ENCODE data around the gene LSP1. TPM values are rescaled to one million over a fixed set of nuclear protein-coding genes. Genes with fewer than 3 reads are reported as not detected.
"Not testable (repeated sequence)": the region's sequence is repeated elsewhere in the genome, so short reads cannot be mapped to it uniquely, and the experiment has no call there.

Gene LSP1
- polyA plus RNA-seq, 1 donor = 54.4 TPM

DNA sequence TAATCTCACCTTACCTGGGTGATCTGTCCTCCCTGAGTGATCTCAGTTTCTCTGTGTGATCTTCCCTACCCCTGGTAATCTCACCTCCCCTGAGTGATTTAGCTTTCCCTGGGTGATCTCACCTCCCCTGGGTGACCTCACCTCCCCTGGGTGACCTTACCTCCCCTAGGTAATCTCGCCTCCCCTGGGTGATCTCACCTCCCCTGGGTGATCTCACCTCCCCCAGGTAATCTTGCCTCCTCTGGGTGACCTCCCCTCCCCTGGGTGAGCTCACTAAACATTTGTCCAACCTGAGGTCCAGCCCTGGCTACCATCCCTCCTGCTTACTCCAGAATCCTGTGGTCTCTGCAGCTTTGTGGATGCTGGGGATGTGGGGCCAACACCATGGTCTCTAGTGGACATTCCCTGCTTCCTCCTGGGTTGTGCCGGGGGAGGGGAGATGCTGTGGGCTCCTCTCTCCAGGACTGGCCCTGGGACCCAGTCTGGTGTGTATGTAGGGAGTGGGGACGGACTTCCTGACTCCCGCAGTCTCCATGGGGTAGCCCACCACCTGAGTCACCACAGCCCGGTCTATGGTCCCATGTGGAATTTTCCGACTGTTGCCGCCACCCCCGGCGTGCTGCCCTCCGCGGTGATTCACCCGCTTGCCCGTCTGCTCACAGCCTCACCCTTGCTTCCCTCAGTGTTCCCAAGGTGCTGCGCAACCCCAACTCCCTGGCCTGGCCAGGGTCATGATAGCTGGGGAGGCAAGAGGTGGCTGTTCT is 9.9 kb downstream of the LSP1 start:
- DNase-seq (ENCODE audit: low read depth) = no peak

DNA sequence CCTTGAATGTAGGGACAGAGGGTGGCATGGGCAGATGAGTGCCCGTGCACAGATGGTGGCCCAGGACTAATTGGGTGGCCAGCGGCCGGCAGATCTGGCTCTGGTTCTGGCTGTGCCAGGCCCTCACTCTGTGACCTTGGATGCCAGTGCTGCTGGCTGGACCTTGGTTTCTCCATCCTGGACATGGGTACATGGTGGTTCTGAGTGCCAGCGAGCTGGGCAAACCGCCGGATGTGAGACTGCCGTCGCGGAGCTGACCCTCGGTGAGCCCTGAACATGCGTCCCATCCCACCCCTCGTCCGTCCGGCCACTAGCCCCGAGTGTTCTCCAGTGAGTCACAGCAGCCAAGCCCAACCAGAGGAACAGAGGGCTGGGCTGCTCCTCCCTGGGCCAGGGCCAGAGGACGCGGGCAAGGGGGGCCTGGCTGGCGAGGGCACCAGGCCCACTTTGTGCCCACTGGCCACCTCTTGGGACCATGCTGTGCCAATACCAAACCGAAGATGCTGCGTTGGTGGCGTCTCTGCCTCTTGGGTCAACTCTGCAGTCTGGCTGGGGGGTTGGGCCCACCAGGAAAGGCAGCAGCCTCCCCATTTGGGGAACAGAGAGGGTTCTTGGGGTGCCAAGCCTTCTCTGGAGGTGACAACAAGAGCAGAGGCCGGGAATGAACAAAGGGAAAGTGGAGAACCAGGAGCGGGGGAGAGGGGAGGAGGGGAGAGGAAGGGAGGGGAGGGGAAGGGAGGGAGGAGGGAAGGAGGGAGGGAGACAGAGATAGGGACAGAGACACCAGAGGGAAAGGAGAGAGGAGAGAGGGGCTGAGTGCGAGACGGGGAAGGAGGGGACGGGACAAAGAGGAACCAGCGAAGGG is 10.7 kb downstream of the LSP1 start:
- no peak for DNase-seq (ENCODE audit: low read depth)

DNA sequence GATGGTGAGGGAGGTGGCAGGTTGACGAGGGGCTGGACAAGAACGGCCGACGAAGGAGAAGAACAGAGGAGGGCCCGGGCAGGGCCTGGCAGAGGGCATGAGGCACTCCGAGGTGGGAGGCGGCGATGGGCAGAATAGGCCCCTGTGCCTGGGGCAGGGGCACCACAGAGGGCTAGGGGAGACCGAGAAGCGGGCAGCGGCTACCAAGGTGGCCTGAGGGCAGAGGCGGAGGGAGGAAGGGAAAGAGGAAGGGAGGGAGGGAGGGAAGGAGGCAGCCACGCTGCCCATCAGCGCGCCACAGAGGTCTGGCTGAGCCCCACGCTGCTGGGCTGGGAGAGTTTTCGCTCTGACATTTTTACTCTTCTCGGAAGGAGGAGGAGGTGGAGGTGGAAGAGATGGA is 11.3 kb downstream of the LSP1 start:
- DNase-seq (ENCODE audit: low read depth) = no peak

DNA sequence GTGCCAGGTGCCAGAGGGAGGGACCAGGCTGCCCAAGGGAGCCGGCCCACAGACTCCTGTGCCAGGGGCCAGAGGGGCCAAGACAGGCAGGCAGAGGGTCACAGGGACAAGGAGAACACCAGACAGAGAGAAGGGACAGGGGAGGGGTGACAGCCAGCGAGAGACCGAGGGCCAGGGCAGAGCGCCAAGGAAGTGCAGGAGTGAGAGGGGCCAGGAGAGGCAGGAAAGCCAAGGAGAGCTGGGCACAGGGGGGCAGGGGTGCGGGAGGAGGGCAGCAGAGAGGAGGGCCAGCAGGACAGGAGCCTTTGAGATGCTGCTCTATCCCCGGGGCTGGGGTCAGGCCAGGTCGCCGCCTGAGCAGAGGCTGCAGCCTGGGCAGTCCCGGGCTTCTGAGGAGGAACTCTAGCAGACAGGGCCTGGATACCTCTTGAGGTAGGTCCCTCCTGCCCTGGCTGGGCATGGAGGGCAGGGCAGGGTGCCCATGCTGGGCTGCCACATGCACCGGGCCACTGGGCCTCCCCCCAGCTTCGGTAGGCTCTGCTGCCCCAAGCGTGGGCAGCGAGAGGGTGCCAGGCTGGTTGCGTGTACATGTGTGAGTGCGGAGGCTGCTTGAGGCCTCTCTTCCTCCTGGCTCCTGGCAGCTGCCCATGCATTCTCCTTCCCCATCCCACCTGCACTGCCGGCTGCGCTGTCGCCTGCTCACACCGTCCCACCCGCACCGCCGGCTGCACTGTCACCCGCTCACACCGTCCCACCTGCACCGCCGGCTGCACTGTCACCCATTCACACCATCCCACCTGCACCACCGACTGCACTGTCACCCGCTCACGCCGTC is 12.2 kb downstream of the LSP1 start:
- no peak for DNase-seq (ENCODE audit: low read depth)

DNA sequence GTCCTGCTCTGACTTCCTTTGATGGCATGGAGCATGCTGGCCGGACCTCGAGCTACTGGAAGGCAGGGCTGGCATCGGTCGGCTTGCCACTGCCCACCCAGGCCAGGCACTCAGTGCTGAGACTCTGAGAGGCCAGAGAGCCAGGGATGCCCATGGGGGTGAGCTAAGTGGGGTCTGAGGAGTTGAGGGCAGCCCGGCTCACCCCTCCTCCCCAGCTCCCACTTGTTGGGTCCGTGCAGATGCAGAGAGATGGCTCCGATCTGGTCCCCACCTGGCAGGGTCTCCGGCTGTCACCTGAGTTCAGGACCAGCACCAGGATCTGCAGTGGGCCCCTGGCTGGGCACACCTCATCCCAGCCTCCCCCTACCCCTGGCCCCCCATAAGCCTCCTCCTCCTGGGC is 13.3 kb downstream of the LSP1 start:
- DNase-seq (ENCODE audit: low read depth) = no peak

DNA sequence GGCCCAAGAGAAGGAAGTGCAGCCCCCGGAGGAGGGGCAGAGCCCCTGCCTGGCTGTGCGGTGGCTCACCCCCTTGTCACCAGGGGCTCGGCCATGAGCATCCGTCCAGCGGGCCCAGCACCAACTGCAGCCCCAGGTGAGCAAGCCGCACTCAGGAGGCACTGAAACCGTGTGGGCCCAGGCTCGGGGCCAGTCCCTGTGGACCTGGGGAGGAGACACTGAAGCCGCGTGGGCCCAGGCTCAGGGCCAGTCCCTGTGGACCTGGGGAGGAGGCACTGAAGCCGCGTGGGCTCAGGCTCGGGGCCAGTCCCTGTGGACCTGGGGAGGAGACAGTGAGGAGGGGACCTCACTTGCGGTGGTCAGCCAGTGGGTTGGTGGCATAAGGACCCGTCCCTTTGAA is 13.9 kb downstream of the LSP1 start:
- DNase-seq (ENCODE audit: low read depth) = no peak

DNA sequence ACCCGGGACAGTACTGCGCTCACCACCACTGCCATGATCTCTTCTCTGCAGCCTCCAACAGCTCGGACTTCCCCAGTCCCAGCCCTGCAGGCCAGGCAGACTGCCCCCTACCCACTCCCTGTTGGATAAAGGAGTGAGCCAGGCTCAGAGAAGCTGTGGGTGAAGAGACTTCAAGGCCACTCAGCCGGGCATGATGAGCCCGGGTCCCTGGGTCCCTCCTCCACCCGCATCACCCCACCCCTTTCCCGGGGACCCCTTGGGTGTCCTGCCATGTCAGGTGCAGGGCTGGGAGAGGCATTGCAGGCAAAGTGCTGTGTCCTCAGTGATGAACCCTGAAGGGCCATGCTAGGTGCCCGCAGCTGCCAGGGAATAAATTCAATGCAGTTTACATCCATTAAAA is 14.5 kb downstream of the LSP1 start:
- no peak for DNase-seq (ENCODE audit: low read depth)

DNA sequence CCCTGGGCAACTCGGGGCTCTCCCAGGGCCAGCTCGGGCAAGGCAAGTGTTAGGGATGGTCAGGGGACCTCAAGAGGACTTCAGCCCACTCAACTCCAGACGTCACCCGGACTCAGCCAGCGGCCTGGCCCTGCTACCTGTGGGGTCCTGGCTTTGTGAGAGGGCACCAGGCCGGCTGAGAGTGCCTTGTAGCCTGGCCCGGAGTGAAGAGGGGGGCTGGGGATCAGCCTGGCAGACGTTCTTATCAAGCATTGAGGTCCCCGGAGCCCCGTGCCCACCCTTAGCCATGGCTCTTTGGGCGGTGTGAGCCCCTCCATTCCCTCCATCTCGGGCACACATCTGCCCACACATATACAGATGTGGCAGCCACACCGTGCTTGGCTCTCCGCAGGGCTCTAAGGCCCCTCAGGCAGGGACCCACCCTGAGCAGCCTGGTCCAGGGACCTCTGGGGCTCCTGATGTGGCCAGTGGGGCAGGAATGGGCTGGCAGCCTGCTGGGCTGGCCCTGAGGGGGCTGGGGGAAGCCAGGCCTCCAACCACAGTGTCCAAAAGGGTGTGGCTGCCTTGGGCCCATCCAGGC is 15.3 kb downstream of the LSP1 start:
- no peak for DNase-seq (ENCODE audit: low read depth)

DNA sequence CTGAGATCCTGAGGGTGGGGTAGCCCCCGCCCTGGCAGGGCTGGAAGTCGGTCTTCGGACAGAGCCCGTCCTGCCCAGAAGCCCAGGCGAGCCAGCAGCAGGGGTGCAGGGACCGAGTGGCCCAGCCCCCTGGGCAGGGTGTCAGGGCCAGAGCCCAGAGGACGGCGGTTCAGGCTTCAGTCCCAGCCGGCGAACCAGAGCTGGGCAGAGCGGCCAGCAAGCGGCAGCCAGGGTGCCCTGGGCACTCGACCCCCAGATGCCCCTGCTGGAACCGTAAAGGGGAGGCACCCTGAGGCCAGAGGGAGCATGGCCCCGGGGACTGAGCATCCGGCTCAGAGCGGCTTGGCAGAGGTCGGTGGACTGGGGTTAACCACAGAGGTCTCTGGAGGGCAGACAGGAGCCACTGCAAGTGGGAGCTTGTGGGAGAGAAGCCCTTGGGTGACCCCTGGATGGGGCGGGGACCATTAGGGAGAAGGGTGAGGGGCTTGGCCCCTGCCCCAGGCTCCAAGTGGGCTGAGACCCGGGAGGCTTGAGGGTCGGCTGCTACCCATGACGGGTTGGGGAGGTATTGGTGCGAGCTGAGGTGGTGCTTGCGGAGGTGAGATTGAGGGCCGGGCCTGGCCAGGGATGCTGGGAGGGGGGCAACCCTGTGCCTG is 15.9 kb downstream of the LSP1 start:
- no peak for DNase-seq (ENCODE audit: low read depth)

DNA sequence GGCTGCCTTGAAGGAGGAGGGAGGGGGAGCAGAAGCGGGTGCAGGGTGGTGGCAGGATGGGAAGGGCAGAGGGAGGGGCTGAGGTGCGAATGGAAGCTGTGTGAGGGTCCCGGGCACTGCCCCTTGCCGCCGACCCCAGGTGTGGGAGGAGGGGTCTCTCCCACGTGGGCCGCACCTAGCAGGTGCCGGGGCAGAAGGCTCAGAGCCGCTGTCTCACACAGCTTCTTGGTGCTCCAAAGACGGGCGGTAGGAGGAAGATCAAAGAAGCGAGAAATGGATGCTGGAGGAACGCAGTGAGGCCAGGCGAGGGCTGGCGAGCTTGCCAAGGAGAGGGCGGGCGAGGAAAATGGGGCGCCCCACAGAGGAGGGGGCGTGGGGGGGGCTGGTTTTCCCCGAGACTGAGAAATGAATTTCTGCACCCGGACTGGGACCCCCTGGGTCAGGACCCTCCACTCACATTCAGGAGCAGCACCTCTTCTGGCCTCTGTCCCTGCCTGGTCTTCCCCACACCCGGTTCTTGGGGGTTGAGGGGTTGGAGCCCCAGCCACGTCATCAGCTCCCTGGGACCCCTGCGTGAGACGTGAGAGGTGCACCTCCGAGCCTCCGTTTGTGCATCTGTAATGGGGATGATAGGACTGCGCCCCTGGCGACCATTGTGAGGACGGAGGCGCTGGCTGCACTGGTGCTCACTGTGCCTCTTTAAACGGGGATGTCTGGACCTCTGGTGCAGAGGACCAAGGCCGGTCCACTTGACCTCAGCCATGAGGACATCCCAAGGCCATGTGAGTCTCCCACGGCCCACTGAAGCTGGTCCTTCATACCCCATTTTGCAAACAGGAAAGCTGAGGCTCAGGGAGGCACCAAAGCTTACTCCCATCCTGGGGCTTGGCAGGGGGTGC is 16.8 kb downstream of the LSP1 start:
- DNase-seq (ENCODE audit: low read depth) = no peak

DNA sequence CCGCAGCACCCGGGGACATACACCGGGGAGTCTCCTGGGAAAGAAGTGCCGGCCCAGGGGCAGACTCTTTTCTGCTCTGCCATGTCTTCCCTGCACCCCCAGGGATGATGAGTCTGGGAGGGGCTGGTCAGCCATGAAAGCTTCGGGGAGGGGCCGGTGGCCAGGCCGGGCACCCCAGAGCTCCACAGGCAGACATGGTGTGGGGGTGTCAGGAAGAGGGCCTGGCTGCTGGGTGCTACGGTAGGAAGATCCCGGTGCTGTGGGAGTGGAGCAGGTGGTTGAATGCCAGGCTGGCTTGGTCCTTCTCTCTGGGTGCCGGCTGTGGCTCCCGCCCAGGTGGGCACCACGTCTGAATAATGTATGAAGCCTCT is 17.4 kb downstream of the LSP1 start:
- no peak for DNase-seq (ENCODE audit: low read depth)

DNA sequence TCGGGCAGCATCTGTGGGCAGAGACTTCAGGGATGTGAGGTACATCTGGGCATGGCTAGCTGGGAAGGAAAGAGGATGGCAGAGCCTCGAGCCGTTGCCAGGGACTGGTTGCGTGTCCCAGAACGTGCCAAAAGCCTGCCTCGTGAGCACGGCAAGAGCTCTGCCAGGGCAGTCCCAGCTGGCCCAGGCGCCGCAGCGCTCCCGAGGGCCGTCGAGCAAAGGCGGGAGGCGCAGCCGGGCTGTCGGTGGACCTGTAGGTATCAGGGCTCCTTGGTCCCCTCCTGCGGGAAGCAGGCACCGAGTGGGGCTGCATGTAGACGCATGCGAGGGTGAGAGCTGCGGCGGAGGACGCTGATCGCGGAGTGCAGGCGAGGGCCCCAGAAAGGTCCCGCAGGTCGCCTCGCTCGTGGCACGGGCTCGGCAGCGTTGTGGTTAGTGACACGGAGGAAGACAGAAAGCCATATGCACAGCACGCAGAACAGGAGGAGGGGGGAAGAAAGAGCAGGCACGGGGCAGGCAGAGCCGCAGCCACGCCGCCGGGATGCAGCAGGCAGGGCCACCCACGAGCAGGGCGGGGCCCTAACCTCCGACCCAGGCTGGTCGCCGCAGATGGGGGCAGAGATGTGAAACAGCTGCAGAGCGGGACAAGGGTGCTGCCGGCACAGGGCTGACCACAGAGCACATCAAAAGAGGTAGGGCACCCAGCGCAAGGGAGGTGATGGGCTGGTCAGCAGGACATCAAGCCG is 18.0 kb downstream of the LSP1 start:
- no peak for DNase-seq (ENCODE audit: low read depth)

DNA sequence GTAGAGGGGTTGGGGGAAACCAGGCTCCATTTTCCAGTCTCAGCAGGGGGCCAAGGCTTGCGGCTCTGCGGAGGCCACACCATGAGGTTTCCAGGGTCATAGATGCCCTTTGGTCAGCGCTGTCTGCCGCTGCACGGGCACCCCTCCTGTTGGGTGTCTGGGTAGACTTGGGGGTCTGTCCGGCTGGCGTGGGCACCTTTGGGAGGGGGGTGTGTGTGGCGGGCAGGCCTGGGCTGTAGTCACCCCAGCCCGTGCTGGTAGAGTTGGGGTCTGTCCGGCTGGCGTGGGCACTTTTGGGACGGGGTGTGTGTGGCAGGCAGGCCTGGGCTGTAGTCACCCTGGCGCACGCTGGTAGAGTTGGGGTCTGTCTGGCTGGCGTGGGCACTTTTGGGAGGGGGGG is 18.6 kb downstream of the LSP1 start:
- no peak for DNase-seq (ENCODE audit: low read depth)

DNA sequence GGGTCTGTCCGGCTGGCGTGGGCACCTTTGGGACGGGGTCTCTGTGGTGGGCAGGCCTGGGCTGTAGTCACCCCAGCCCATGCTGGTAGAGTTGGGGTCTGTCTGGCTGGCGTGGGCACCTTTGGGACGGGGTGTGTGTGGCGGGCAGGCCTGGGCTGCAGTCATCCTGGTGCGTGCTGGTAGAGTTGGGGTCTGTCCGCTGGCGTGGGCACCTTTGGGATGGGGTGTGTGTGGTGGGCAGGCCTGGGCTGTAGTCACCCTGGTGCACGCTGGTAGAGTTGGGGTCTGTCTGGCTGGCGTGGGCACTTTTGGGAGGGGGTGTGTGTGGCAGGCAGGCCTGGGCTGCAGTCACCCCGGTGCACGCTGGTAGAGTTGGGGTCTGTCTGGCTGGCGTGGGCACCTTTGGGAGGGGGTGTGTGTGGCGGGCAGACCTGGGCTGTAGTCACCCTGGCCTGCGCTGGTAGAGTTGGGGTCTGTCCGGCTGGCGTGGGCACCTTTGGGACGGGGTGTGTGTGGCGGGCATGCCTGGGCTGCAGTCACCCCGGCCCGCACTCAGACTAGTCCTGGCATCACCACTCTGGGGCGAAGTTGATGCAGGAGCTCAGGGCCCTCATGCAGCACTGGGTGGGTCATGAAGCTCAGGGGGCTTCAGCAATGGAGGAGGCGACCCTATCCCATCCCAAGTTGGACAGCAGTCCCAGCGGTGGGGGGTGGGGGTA is 19.5 kb downstream of the LSP1 start:
- no peak for DNase-seq (ENCODE audit: low read depth)

DNA sequence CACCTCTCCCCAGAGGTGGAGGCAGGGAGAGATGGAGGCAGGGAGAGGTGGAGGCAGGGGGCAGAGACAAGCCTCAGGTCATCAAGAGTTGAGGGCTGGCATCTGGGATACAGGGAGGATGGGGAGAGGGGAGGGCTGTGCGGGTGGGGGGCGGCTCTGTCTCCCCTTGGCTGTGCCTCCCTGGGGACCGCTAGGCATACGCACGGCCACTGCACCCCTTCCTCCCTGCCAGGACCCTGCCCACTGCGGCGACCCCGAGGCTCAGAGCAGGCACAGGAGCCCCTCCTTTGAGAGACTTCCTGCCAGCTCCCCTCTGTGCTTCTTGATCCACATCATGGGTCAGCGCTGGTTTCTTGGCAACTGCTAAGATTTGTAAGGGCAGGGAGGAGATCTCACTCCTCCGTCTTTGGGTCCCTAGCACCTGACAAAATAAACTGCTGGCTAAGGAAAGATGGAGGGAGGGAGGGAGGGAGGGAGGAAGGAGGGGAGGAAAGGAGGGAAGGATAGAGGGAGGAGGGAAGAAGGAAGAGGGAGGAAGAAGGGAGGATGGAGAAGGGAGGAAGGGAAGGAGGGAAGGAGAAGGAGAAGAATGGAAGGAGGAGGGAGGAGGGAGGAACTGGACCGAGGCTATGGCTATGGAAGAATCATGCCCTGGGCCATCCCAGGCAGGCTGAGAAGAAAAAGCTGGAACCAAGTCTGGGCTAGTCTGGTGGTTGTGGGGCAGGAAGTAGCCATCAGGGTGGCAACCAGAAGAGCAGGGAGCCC is 20.3 kb downstream of the LSP1 start:
- DNase-seq (ENCODE audit: low read depth) = no peak

DNA sequence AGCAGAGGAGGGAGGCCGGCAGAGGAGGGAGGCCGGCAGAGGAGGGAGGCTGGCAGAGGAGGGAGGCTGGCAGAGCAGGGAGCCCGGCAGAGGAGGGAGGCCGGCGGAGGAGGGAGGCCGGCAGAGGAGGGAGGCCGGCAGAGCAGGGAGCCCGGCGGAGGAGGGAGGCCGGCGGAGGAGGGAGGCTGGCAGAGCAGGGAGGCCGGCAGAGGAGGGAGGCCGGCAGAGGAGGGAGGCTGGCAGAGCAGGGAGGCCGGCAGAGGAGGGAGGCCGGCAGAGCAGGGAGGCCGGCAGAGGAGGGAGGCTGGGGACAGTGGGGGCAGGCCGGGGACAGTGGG is 20.9 kb downstream of the LSP1 start:
- not testable (repeated sequence) for DNase-seq (ENCODE audit: low read depth)

DNA sequence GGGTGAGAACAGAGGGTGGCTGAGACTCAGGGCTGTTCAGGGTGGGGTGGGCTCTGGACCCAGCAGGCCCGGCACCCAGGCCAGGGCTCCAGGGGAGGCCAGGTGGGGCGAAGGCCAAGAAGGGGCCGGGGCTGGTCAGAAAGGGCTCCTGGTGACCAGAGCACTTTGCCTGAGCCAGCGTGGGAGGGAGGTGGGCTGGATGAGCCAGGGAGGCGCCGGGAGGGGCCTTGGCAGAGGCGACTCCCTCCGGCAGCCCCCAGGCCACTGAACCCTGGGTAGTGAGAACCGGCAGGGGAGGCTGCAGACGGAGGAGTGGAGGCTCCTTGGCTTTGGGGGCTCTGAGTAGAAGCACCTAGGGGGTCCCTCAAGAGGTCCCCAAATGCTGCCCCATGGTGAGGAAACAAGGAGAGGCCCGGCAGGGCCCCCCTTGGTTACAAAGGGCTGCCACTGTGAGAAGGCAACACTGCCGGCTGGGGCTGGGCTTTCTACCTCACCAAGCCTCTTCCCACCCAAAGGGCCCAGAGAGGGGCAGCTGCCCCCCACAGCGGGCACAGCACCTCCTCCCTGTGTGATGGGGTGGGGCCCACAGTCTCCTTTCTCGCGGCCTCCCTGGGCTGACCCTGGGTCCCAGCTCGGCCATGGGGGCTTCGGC is 21.7 kb downstream of the LSP1 start:
- not testable (repeated sequence) for DNase-seq (ENCODE audit: low read depth)

Measured in forelimb muscle (tissue), 1 donor.